A673 (cell line): ENCODE results near the gene GRAMD1A.

Experiments
- CTCF ChIP-seq: fragments of 300-800, 200-600 bp; sonication (generic); conservative IDR thresholded peaks from 2 replicates; pipeline ENCODE4 v1.5.1; 2017; ENCODE audit warnings: low read depth, mild to moderate bottlenecking, antibody characterized with exemption, low read length, moderate library complexity, mixed read lengths
- EZH2 ChIP-seq: fragments of 200-600 bp; sonication (generic); IDR thresholded peaks from 2 replicates; pipeline ENCODE4 v1.6.1; 2017; ENCODE audit warnings: borderline replicate concordance, low read depth, mild to moderate bottlenecking, mixed read lengths, antibody characterized with exemption, low read length; ENCODE audit not compliant: poor library complexity, severe bottlenecking

GRCh38 chr19:34959021-34959420 is 41.1 kb upstream of the GRAMD1A start:
- TF ChIP-seq CTCF = no peak
- TF ChIP-seq EZH2 = no peak
